ENCODE data around the gene DOCK8. TPM values are rescaled to one million over a fixed set of nuclear protein-coding genes. Genes with fewer than 3 reads are reported as not detected.

Gene DOCK8
- total RNA-seq, 1 experiment from 2014 or later, result 1.4 TPM

GRCh38 chr9:221989-222776, 7.5 kb downstream of the DOCK8 start:
- Histone ChIP-seq H3K23ac (ENCODE audit: insufficient read length, low read depth, low read length) (no peak overlapping the region), H4K20me1 (ENCODE audit: control insufficient read depth, insufficient read depth, insufficient read length) (no peaks in the 10 kb centered on the region), H2BK12ac (ENCODE audit: insufficient read length, low read depth, low read length) (no peak overlapping the region), H2BK20ac (ENCODE audit: low read depth, low read length, poor library complexity, severe bottlenecking) (no peak overlapping the region), H3K27ac (ENCODE audit: insufficient read length, low read depth, low read length) (no peak overlapping the region), H2BK15ac (ENCODE audit: low read depth, low read length) (no peak overlapping the region), H3K56ac (ENCODE audit: insufficient read length, low read depth, low read length) (no peak overlapping the region), H3K9me3 (ENCODE audit: control insufficient read depth, low read depth, low read length) (no peaks in the 10 kb centered on the region), H3K9ac (ENCODE audit: extremely low read depth, insufficient read length, low read length) (no peak overlapping the region), H4K91ac (ENCODE audit: insufficient read length, low read depth, low read length) (no peak overlapping the region), H3K4me1 (ENCODE audit: insufficient read depth, low read length) (no peaks in the 10 kb centered on the region), H3K79me2 (ENCODE audit: insufficient read depth, low read length) (no peaks in the 10 kb centered on the region), H3K4ac (ENCODE audit: low read depth, low read length) (no peak overlapping the region), H2BK120ac (ENCODE audit: low read depth, low read length, poor library complexity, severe bottlenecking) (no peak overlapping the region), H3K14ac (ENCODE audit: insufficient read depth, low read length) (no peak overlapping the region), H3K23me2 (ENCODE audit: insufficient read length, low read depth, low read length, poor library complexity, severe bottlenecking) (no peaks in the 10 kb centered on the region), H3T11ph (ENCODE audit: low read length) (no peak overlapping the region), H3K4me2 (ENCODE audit: insufficient read depth, insufficient read length, low read length) (no peak overlapping the region), H4K5ac (ENCODE audit: insufficient read length, low read depth, low read length) (no peak overlapping the region), H4K8ac (replicated peaks; ENCODE audit: insufficient read length, low read depth, low read length) (no peak overlapping the region), H3K18ac (ENCODE audit: insufficient read length, low read depth, low read length) (no peak overlapping the region), H2AFZ (ENCODE audit: low read length) (no peak overlapping the region), H2AK5ac (ENCODE audit: insufficient read length, low read length) (no peak overlapping the region), H3K79me1 (ENCODE audit: insufficient read depth, low read depth, low read length, poor library complexity, severe bottlenecking) (no peaks in the 10 kb centered on the region), H3K27me3 (ENCODE audit: insufficient read depth, low read length) (no peaks in the 10 kb centered on the region), H2BK5ac (ENCODE audit: insufficient read length, low read length) (no peak overlapping the region)
- no peak overlapping the region for H3K4me3 Mint-ChIP-seq
- H3K4me1 Mint-ChIP-seq, result peaks cover 13 to 15% of the 10 kb centered on the region in 2 experiments
- H3K27me3 Mint-ChIP-seq (ENCODE audit: low read depth), result peaks cover 1% of the 10 kb centered on the region; the same call in 1 of the 2 replicates
- WGBS (ENCODE audit: extremely low coverage, insufficient read length, low lambda C conversion rate), result no CpG with 5 or more reads among the region's 6 CpGs
- no peak overlapping the region for H3K27ac Mint-ChIP-seq
- no peak for DNase-seq
- no peak for TF ChIP-seq CTCF (conservative IDR thresholded peaks at IDR 0.05)
- no peaks in the 10 kb centered on the region for H3K9me3 Mint-ChIP-seq
- H3K36me3 Mint-ChIP-seq (ENCODE audit: insufficient read depth in 1 of 3, low read depth in 3 of 3), result no peaks in the 10 kb centered on the region
